NT2/D1 (cell line): ENCODE measurements around the gene RPGRIP1L.

Experiments
- SUZ12 ChIP-seq: IDR thresholded peaks from 2 replicates; pipeline ENCODE4 v1.6.1; 2011; ENCODE audit not compliant: insufficient read length, insufficient read depth; ENCODE audit errors: extremely low read depth
- YY1 ChIP-seq: IDR thresholded peaks from 2 replicates; pipeline ENCODE4 v1.6.1; 2011; ENCODE audit not compliant: insufficient read length, insufficient read depth
- ZNF274 ChIP-seq: IDR thresholded peaks from 2 replicates; pipeline ENCODE4 v1.6.1; 2011; ENCODE audit warnings: mild to moderate bottlenecking, low read depth, low read length

DNA sequence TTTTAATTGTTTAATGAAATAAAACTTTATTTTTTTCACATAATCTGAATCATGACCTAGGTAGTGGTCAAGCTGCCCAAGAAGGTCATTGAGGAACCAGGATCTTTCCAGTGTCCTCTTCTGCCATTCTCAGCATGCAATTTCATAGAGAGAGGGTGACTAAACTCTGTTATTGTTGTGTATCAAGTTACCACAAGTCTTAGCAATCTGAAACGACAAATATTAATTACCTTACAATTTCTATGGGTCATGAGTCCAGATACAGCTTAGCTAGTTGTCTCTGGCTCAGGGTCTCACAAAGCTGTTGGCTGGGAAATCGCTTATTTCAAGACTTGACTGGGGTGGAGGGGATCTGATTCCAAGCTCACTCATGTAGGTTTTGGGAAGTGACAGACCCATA is 37.9 kb upstream of the RPGRIP1L start:
- TF ChIP-seq SUZ12 (no peak), YY1 (no peak), ZNF274 (no peak)
